ENCODE results near the gene TLE3.

The TLE3 gene

DNA sequence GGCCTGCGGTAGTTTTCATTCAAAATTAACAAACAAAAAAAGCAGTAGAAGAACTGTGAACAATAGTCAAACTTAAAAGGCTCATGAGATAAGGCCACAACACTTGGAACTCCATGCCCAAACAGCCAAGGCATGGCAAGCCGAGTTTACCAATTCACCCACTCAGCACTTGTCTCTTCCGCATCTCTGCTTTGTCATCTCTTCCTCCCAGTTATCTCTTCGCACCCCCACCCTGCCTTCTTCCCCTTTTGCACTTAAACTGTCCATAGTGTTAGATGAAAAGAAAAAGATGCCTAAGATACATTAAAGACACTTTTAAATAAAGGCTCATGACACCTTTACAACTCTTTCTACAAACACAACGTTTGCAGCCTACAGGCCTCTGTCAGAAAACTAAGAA is 11.1 kb downstream of the TLE3 start:
- TF ChIP-seq CTCF (IDR thresholded peaks at IDR 0.05; ENCODE audit: borderline replicate concordance, extremely low read depth, low read length, poor library complexity, severe bottlenecking) (no peak), EZH2 (IDR thresholded peaks at IDR 0.05; ENCODE audit: borderline replicate concordance, low read depth, low read length, severe bottlenecking) (no peak)
- peaks cover 78% of the 10 kb centered on the region for H3K79me2 ChIP-seq (ENCODE audit: insufficient read depth, low read length)
- H3K27me3 ChIP-seq (ENCODE audit: insufficient read depth, low read length, poor library complexity): no peaks in the 10 kb centered on the region
- no peaks in the 10 kb centered on the region for H3K9me3 ChIP-seq (ENCODE audit: insufficient read depth, low read length, severe bottlenecking)
- DNase-seq (no peak), ATAC-seq (ENCODE audit: insufficient read depth, low read depth) (no peak)
- H3K4me3 ChIP-seq (ENCODE audit: low read depth in 1 of 2, low read length in 2 of 2): no peak overlapping the region
- no peak overlapping the region for H3K9ac ChIP-seq (ENCODE audit: low read depth, low read length)
- H3K27ac ChIP-seq (ENCODE audit: low read length): no peak overlapping the region
- no peak overlapping the region for H3K4me2 ChIP-seq (ENCODE audit: insufficient read depth, low read length)
- peaks cover 69% of the 10 kb centered on the region for H3K36me3 ChIP-seq (ENCODE audit: insufficient read depth, low read length)
- no peak overlapping the region for H2AFZ ChIP-seq (ENCODE audit: low read depth, low read length)
- peaks cover 79% of the 10 kb centered on the region for H4K20me1 ChIP-seq (ENCODE audit: insufficient read depth, low read length)
- H3K4me1 ChIP-seq (ENCODE audit: insufficient read depth, low read length): peaks cover 4% of the 10 kb centered on the region; the same call in 1 of the 2 replicates

- Histone ChIP-seq H3K4me1 (ENCODE audit: insufficient read depth, low read length) (no peaks in the 10 kb centered on the region), H3K9ac (ENCODE audit: low read depth, low read length) (no peak overlapping the region), H3K36me3 (ENCODE audit: insufficient read depth, low read length) (peaks cover 58% of the 10 kb centered on the region), H3K79me2 (ENCODE audit: insufficient read depth, low read length) (peaks cover 75% of the 10 kb centered on the region), H3K4me2 (ENCODE audit: insufficient read depth, low read length) (no peak overlapping the region), H2AFZ (ENCODE audit: low read depth, low read length) (no peak overlapping the region), H3K27me3 (ENCODE audit: insufficient read depth, low read length, poor library complexity) (no peaks in the 10 kb centered on the region), H3K4me3 (ENCODE audit: low read depth in 1 of 2, low read length in 2 of 2) (no peak overlapping the region), H3K9me3 (ENCODE audit: insufficient read depth, low read length, severe bottlenecking) (no peaks in the 10 kb centered on the region), H4K20me1 (ENCODE audit: insufficient read depth, low read length) (peaks cover 77% of the 10 kb centered on the region), H3K27ac (ENCODE audit: low read length) (no peak overlapping the region)
- TF ChIP-seq EZH2 (IDR thresholded peaks at IDR 0.05; ENCODE audit: borderline replicate concordance, low read depth, low read length, severe bottlenecking) (no peak), CTCF (IDR thresholded peaks at IDR 0.05; ENCODE audit: borderline replicate concordance, extremely low read depth, low read length, poor library complexity, severe bottlenecking) (no peak)
- ATAC-seq (ENCODE audit: insufficient read depth, low read depth): no peak
- DNase-seq: no peak
Observed at GRCh38 chr15:70084461-70084860, 13.3 kb downstream of the TLE3 start.

GRCh38 chr15:70083946-70084345 is 13.8 kb downstream of the TLE3 start:
- Histone ChIP-seq H2AFZ (ENCODE audit: low read depth, low read length) (no peak overlapping the region), H3K9ac (ENCODE audit: low read depth, low read length) (no peak overlapping the region), H3K27me3 (ENCODE audit: insufficient read depth, low read length, poor library complexity) (no peaks in the 10 kb centered on the region), H3K4me2 (ENCODE audit: insufficient read depth, low read length) (no peak overlapping the region), H3K4me1 (ENCODE audit: insufficient read depth, low read length) (no peaks in the 10 kb centered on the region), H3K27ac (ENCODE audit: low read length) (no peak overlapping the region), H3K9me3 (ENCODE audit: insufficient read depth, low read length, severe bottlenecking) (no peaks in the 10 kb centered on the region), H3K36me3 (ENCODE audit: insufficient read depth, low read length) (peaks cover 55% of the 10 kb centered on the region), H3K4me3 (ENCODE audit: low read depth in 1 of 2, low read length in 2 of 2) (no peak overlapping the region), H4K20me1 (ENCODE audit: insufficient read depth, low read length) (peaks cover 77% of the 10 kb centered on the region), H3K79me2 (ENCODE audit: insufficient read depth, low read length) (peaks cover 75% of the 10 kb centered on the region)
- DNase-seq (no peak), ATAC-seq (ENCODE audit: insufficient read depth, low read depth) (no peak)
- TF ChIP-seq CTCF (IDR thresholded peaks at IDR 0.05; ENCODE audit: borderline replicate concordance, extremely low read depth, low read length, poor library complexity, severe bottlenecking) (no peak), EZH2 (IDR thresholded peaks at IDR 0.05; ENCODE audit: borderline replicate concordance, low read depth, low read length, severe bottlenecking) (no peak)

GRCh38 chr15:70083418-70083817 is 14.3 kb downstream of the TLE3 start:
- no peak for DNase-seq
- TF ChIP-seq CTCF (IDR thresholded peaks at IDR 0.05; ENCODE audit: borderline replicate concordance, extremely low read depth, low read length, poor library complexity, severe bottlenecking) (no peak), EZH2 (IDR thresholded peaks at IDR 0.05; ENCODE audit: borderline replicate concordance, low read depth, low read length, severe bottlenecking) (no peak)
- Histone ChIP-seq H3K9me3 (ENCODE audit: insufficient read depth, low read length, severe bottlenecking) (no peaks in the 10 kb centered on the region), H3K4me1 (ENCODE audit: insufficient read depth, low read length) (no peaks in the 10 kb centered on the region), H3K79me2 (ENCODE audit: insufficient read depth, low read length) (peaks cover 75% of the 10 kb centered on the region), H2AFZ (ENCODE audit: low read depth, low read length) (no peak overlapping the region), H3K4me3 (ENCODE audit: low read depth in 1 of 2, low read length in 2 of 2) (no peak overlapping the region), H3K27me3 (ENCODE audit: insufficient read depth, low read length, poor library complexity) (no peaks in the 10 kb centered on the region), H3K27ac (ENCODE audit: low read length) (no peak overlapping the region), H3K4me2 (ENCODE audit: insufficient read depth, low read length) (no peak overlapping the region), H3K36me3 (ENCODE audit: insufficient read depth, low read length) (peaks cover 56% of the 10 kb centered on the region), H4K20me1 (ENCODE audit: insufficient read depth, low read length) (peaks cover 81% of the 10 kb centered on the region), H3K9ac (ENCODE audit: low read depth, low read length) (no peak overlapping the region)
- no peak for ATAC-seq (ENCODE audit: insufficient read depth, low read depth)

Data from DND-41 (cell line).